HL-60/S4 (cell line): ENCODE results near the gene MTERF4.

ENCODE experiments used
- in situ Hi-C: fragments of 300-500 bp; cut with MboI; formaldehyde crosslinking; loops from 2 replicates; pipeline ENCODE4 v1.14.3; 2022; ENCODE audit warnings: low sequenced_read_pairs

The MTERF4 gene

GRCh38 chr2:241102239-241102803, at the start of gene MTERF4:
Gene MTERF4, minus strand, starts transcription at chr2:241102287. Its CDS starts 14 bp downstream, at chr2:241102273.
- in situ Hi-C loops, result no loop called here

- in situ Hi-C loops, result no loop called here
Measured at GRCh38 chr2:241150660-241151530, 48.8 kb upstream of the MTERF4 start.

- in situ Hi-C loops, result no loop called here
Measured at GRCh38 chr2:241149925-241150659, 48.0 kb upstream of the MTERF4 start, which contains the start of gene PPP1R7. Gene PPP1R7, plus strand, starts transcription at chr2:241150467. Its CDS starts 29 bp downstream, at chr2:241150496.

GRCh38 chr2:241149675-241149924, 47.5 kb upstream of the MTERF4 start:
- in situ Hi-C loops, result no loop called here

DNA sequence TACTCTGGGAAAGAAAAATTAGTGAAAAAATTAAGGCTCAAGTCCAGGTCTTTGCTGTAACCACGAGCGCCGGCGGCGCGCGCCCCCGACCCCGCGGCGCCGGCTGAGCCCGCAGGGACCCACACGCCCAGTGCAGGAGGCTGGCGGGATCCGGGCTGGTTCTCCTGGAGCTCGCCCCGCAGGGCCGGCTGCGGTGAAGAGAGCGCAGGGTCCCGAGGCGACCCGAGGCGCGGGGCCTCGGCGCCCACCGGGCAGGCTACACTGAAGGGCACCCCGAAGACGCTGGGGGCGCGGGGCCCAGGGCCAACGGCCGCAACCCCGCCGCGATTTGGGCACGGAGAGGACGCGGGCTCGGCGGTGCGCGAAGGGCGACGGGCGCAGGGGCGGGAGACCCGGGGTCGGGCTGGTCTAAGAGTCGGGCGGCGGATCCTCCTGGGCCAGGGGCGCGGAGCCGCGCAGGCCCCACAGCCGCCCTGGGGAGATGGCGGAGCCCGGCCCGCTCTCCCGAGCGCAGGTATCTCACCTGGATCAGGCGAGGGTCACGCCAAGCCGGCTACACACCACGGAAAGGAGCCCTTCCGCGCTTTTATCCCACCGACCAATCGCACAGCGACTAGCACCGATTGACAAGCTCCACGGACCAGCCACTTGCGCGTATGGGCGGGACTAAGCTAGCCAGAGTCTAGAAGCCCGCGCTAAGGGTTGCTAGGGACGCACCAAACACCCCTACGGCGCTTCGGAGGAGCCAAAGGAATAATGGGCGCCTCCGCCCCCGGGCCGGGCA, 47.0 kb upstream of the MTERF4 start, which contains the start of gene PASK:
PASK (minus strand) TSS at position 582 of the 784 bp plus-strand sequence. CDS start 6,440 bp downstream, outside the sequence.
- in situ Hi-C loops, result no loop called here

GRCh38 chr2:241148239-241148638, 46.2 kb upstream of the MTERF4 start:
- in situ Hi-C loops, result no loop called here

DNA sequence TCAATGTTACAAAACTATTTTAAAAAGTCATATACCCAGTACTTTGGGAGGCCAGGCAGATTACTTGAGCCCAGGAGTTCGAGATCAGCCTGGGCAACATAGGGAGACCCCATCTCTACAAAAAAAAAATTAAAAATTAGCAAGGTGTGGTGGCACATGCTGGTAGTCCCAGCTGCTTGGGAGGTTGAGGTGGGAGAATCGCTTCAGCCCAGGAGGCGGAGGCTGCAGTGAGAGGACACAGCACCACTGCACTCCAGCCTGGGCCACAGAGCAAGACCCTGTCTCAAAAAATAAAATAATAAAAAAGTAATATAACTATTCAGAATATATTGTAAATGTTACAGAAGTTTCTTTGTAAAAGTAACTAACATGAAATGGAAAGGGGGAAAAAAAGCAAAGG, 45.2 kb upstream of the MTERF4 start:
- in situ Hi-C loops, result no loop called here

- in situ Hi-C loops, result no loop called here
Measured at GRCh38 chr2:241146286-241146685, 44.2 kb upstream of the MTERF4 start.

GRCh38 chr2:241142593-241142992, 40.5 kb upstream of the MTERF4 start:
- in situ Hi-C loops, result no loop called here

- in situ Hi-C loops, result no loop called here
Measured at GRCh38 chr2:241142063-241142462, 40.0 kb upstream of the MTERF4 start.

DNA sequence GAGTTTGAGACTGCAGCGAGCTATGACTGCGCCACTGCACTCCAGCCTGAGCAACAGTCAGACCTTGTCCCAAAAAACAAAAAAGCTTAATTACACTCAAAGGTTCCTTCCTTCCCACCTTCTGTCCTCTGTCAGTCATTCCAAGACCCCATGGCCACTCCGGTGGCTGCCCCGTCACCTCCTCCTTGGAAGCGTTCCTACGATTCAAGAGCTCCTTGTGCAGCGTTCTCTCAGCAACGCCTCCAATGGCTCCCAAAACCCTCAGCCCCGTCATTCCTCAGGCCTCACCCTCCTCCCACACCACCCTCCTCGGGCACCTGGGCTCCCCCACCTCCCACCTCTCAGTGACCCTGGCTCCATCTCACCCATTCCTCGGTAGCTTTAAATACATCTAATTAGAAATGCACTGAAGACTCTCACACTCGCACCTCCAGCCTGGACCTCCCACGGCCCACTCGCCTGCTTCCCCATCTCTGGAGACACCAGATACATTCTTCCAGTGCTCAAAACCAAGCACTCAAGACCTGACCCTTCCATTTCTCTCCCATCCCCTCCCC, 39.2 kb upstream of the MTERF4 start:
- in situ Hi-C loops, result no loop called here

DNA sequence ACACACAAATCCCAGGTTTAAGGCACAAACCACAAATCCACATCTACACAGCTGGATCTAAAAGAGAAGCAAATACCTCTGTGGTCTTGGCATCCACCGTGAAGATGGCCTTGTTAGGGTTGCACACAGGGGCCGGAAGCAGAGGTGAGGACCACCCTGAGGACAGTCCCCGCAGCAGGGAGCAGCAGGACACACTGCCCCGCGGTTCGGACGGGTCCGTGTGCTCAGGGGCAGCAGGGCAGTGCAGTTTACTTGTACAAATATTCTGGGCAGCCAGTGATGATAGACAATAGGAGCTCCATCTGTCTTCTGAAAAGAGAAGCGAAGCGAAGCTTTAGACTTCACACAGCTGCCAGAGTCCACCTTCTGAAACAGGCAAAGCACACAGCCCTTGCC, 38.4 kb upstream of the MTERF4 start:
- in situ Hi-C loops, result no loop called here

DNA sequence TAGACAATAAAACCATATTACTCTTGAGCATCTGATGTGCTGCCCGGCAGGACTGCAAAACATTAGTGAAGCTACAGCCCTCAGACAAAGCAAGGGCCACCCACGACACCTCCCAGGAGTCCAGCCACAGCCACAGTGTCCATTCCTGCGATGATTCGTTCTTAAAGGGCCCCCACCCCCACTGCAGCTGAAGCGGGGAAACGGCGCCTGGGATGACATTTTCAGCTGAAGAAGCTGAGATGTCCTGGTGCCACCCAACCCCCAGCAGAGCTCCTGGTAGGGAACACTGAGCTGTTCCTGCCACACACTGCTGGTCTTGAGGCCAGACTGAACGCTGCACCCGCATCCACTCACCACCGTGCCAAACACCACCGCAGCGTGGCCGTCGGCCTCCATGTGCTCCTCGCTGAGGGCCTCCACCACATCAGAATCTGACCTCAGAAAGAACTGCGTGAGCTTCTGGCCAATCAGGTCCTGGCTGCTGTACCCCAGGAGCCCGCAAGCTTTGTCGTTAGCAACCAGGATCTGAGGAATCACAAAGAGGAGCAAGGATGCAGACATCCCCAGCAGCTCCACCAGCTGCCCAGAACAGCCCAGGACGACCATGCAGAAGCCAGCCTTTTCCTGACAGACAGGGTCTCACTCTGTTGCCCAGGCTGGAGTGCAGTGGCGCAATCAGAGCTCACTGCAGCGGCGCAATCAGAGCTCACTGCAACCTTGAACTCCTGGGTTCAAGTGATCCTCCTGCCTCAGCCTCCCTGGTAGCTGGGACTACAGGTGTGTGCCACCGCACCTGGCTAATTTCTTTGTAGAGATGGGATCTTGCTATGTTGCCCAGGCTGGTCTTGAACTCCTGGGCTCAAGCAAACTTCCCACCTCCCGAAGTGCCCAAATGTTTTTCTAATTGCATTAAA, 37.7 kb upstream of the MTERF4 start:
- in situ Hi-C loops, result no loop called here

GRCh38 chr2:241138471-241138870, 36.4 kb upstream of the MTERF4 start:
- in situ Hi-C loops, result no loop called here

GRCh38 chr2:241137276-241138190, 35.4 kb upstream of the MTERF4 start:
- in situ Hi-C loops, result no loop called here

GRCh38 chr2:241136661-241137260, 34.7 kb upstream of the MTERF4 start:
- in situ Hi-C loops, result no loop called here

DNA sequence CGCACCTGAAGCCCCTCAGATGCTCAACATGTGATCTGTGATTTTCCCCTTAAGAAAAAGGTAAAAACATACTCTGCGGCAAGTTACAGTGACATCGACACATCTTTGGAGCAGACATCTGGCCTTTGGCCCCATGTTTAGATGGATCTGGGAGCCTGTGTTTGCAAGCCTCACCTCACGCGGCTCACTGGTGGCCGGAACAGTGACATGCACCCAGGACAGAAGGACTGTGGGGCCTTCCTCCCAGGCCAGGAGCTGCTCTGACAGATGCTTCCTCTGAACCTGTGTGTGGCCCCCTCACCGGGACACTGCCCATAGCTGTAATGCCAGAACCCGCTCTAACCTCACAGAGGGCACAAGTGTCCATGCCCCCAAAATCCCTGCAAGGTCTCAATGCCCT, 34.1 kb upstream of the MTERF4 start:
- in situ Hi-C loops, result no loop called here

- in situ Hi-C loops, result no loop called here
Measured at GRCh38 chr2:241135737-241136136, 33.6 kb upstream of the MTERF4 start.
